ENCODE measurements around the gene NAV2.

The NAV2 gene

GRCh38 chr11:19670030-19670791 lies 42.4 kb upstream of the NAV2 start:
- H3K36me3 ChIP-seq (ENCODE audit: control insufficient read depth in 4 of 4, insufficient read depth in 4 of 4, low read length in 3 of 4) = no peaks in the 10 kb centered on the region
- peaks cover 0 to 17% (median 13%) of the 10 kb centered on the region in 4 experiments for H3K4me1 ChIP-seq (ENCODE audit: control extremely low read depth in 1 of 4, control insufficient read depth in 4 of 4, insufficient read depth in 4 of 4, low read length in 3 of 4)
- ChIA-PET POLR2A (interaction anchor here (0.5 to 0.9 kb wide), 2 partner anchors 15 to 256 kb away, joined by 3 to 4 read pairs; no protein-coding TSS in a partner anchor), CTCF (interaction anchor here (0.6 to 2.0 kb wide), 2 partner anchors 22 to 747 kb away, joined by 3 to 5 read pairs; no protein-coding TSS in a partner anchor)
- 93% methylated on average over 12 of the region's 13 CpGs for WGBS (ENCODE audit: insufficient coverage)
- H3K27me3 ChIP-seq (replicated peaks in 2 of 5; ENCODE audit: control insufficient read depth in 4 of 5, insufficient read depth in 5 of 5, low read length in 4 of 5) = peaks cover 0 to 2% (median 0%) of the 10 kb centered on the region in 5 experiments
- H3K27ac ChIP-seq (ENCODE audit: insufficient read depth in 1 of 2, low read depth in 1 of 2, low read length in 2 of 2, poor library complexity in 1 of 2, severe bottlenecking in 2 of 2) = no peak overlapping the region
- H3K4me3 ChIP-seq (ENCODE audit: control insufficient read depth in 1 of 7, extremely low read depth in 1 of 7, insufficient read depth in 4 of 7, low read depth in 2 of 7, low read length in 6 of 7) = no peak overlapping the region
- H3K9me3 ChIP-seq (ENCODE audit: control extremely low read depth in 1 of 5, control insufficient read depth in 4 of 5, insufficient read depth in 2 of 5, low read depth in 1 of 5, low read length in 4 of 5) = no peaks in the 10 kb centered on the region
- DNase-seq = no peak

- CTCF ChIA-PET = interaction anchor here (1.0 to 1.8 kb wide), 2 partner anchors 10 to 14 kb away, joined by 3 to 6 read pairs; no protein-coding TSS in a partner anchor
- H3K4me3 ChIP-seq (ENCODE audit: control insufficient read depth in 1 of 7, extremely low read depth in 1 of 7, insufficient read depth in 4 of 7, low read depth in 2 of 7, low read length in 6 of 7) = no peak overlapping the region
- H3K4me1 ChIP-seq (ENCODE audit: control extremely low read depth in 1 of 4, control insufficient read depth in 4 of 4, insufficient read depth in 4 of 4, low read length in 3 of 4) = peaks cover 0 to 25% (median 20%) of the 10 kb centered on the region in 4 experiments
- DNase-seq = no peak
- no peaks in the 10 kb centered on the region for H3K9me3 ChIP-seq (ENCODE audit: control extremely low read depth in 1 of 5, control insufficient read depth in 4 of 5, insufficient read depth in 2 of 5, low read depth in 1 of 5, low read length in 4 of 5)
- H3K27me3 ChIP-seq (replicated peaks in 2 of 5; ENCODE audit: control insufficient read depth in 4 of 5, insufficient read depth in 5 of 5, low read length in 4 of 5) = peaks cover 0 to 2% (median 0%) of the 10 kb centered on the region in 5 experiments
- H3K36me3 ChIP-seq (ENCODE audit: control insufficient read depth in 4 of 4, insufficient read depth in 4 of 4, low read length in 3 of 4) = no peaks in the 10 kb centered on the region
- H3K27ac ChIP-seq (ENCODE audit: insufficient read depth in 1 of 2, low read depth in 1 of 2, low read length in 2 of 2, poor library complexity in 1 of 2, severe bottlenecking in 2 of 2) = no peak overlapping the region
- POLR2A ChIA-PET = no interaction called here
- WGBS (ENCODE audit: insufficient coverage) = no CpG with 5 or more reads among the region's 2 CpGs
These were observed 39.9 kb upstream of the NAV2 start for GRCh38 chr11:19672586-19673206.

GRCh38 chr11:19673924-19674729 lies 38.5 kb upstream of the NAV2 start:
- WGBS (ENCODE audit: insufficient coverage) = 96% methylated on average over 13 of the region's 14 CpGs
- POLR2A ChIA-PET = no interaction called here
- CTCF ChIA-PET = interaction anchor here (0.5 to 1.8 kb wide), 2 partner anchors 16 to 61 kb away, joined by 3 to 6 read pairs; no protein-coding TSS in a partner anchor
- Histone ChIP-seq H3K9me3 (ENCODE audit: control extremely low read depth in 1 of 5, control insufficient read depth in 4 of 5, insufficient read depth in 2 of 5, low read depth in 1 of 5, low read length in 4 of 5) (no peaks in the 10 kb centered on the region), H3K27me3 (replicated peaks in 2 of 5; ENCODE audit: control insufficient read depth in 4 of 5, insufficient read depth in 5 of 5, low read length in 4 of 5) (peaks cover 0 to 2% (median 0%) of the 10 kb centered on the region in 5 experiments), H3K36me3 (ENCODE audit: control insufficient read depth in 4 of 4, insufficient read depth in 4 of 4, low read length in 3 of 4) (no peaks in the 10 kb centered on the region), H3K4me1 (ENCODE audit: control extremely low read depth in 1 of 4, control insufficient read depth in 4 of 4, insufficient read depth in 4 of 4, low read length in 3 of 4) (peaks cover 0 to 25% (median 20%) of the 10 kb centered on the region in 4 experiments), H3K4me3 (ENCODE audit: control insufficient read depth in 1 of 7, extremely low read depth in 1 of 7, insufficient read depth in 4 of 7, low read depth in 2 of 7, low read length in 6 of 7) (no peak overlapping the region), H3K27ac (ENCODE audit: insufficient read depth in 1 of 2, low read depth in 1 of 2, low read length in 2 of 2, poor library complexity in 1 of 2, severe bottlenecking in 2 of 2) (no peak overlapping the region)
- DNase-seq = no peak

GRCh38 chr11:19674836-19675235 lies 37.8 kb upstream of the NAV2 start:
- CTCF ChIA-PET = interaction anchor here (0.5 to 1.2 kb wide), 5 partner anchors 10 to 599 kb away, joined by 3 read pairs; no protein-coding TSS in a partner anchor
- DNase-seq = peak; percentile 45 to 87 (median 82)
- 41% methylated on average over 3 of the region's 3 CpGs for WGBS (ENCODE audit: insufficient coverage)

GRCh38 chr11:19675397-19675796 lies 37.2 kb upstream of the NAV2 start:
- DNase-seq = peak in 1 of 3 donors; percentile 3
- CTCF ChIA-PET = interaction anchor here (0.8 to 1.2 kb wide), 4 partner anchors 10 to 599 kb away, joined by 3 read pairs; no protein-coding TSS in a partner anchor

More at GRCh38 chr11:19674836-19675235, 37.8 kb upstream of the NAV2 start:
- Histone ChIP-seq H3K27me3 (replicated peaks in 2 of 5; ENCODE audit: control insufficient read depth in 4 of 5, insufficient read depth in 5 of 5, low read length in 4 of 5) (peaks cover 0 to 2% (median 0%) of the 10 kb centered on the region in 5 experiments), H3K9me3 (ENCODE audit: control extremely low read depth in 1 of 5, control insufficient read depth in 4 of 5, insufficient read depth in 2 of 5, low read depth in 1 of 5, low read length in 4 of 5) (no peaks in the 10 kb centered on the region), H3K27ac (ENCODE audit: insufficient read depth in 1 of 2, low read depth in 1 of 2, low read length in 2 of 2, poor library complexity in 1 of 2, severe bottlenecking in 2 of 2) (no peak overlapping the region), H3K36me3 (ENCODE audit: control insufficient read depth in 4 of 4, insufficient read depth in 4 of 4, low read length in 3 of 4) (no peaks in the 10 kb centered on the region), H3K4me1 (ENCODE audit: control extremely low read depth in 1 of 4, control insufficient read depth in 4 of 4, insufficient read depth in 4 of 4, low read length in 3 of 4) (peaks cover 0 to 25% (median 20%) of the 10 kb centered on the region in 4 experiments), H3K4me3 (ENCODE audit: control insufficient read depth in 1 of 7, extremely low read depth in 1 of 7, insufficient read depth in 4 of 7, low read depth in 2 of 7, low read length in 6 of 7) (no peak overlapping the region)
- POLR2A ChIA-PET = interaction anchor here (0.7 kb wide), 1 partner anchor 18 kb away, joined by 3 read pairs; no protein-coding TSS in a partner anchor

GRCh38 chr11:19676475-19677380 lies 35.9 kb upstream of the NAV2 start:
- Histone ChIP-seq H3K9me3 (ENCODE audit: control extremely low read depth in 1 of 5, control insufficient read depth in 4 of 5, insufficient read depth in 2 of 5, low read depth in 1 of 5, low read length in 4 of 5) (no peaks in the 10 kb centered on the region), H3K27me3 (replicated peaks in 2 of 5; ENCODE audit: control insufficient read depth in 4 of 5, insufficient read depth in 5 of 5, low read length in 4 of 5) (peaks cover 0 to 10% (median 0%) of the 10 kb centered on the region in 5 experiments), H3K36me3 (ENCODE audit: control insufficient read depth in 4 of 4, insufficient read depth in 4 of 4, low read length in 3 of 4) (no peaks in the 10 kb centered on the region), H3K27ac (ENCODE audit: insufficient read depth in 1 of 2, low read depth in 1 of 2, low read length in 2 of 2, poor library complexity in 1 of 2, severe bottlenecking in 2 of 2) (no peak overlapping the region), H3K4me1 (ENCODE audit: control extremely low read depth in 1 of 4, control insufficient read depth in 4 of 4, insufficient read depth in 4 of 4, low read length in 3 of 4) (peaks cover 0 to 24% (median 18%) of the 10 kb centered on the region in 4 experiments), H3K4me3 (ENCODE audit: control insufficient read depth in 1 of 7, extremely low read depth in 1 of 7, insufficient read depth in 4 of 7, low read depth in 2 of 7, low read length in 6 of 7) (no peak overlapping the region)
- POLR2A ChIA-PET = no interaction called here
- WGBS (ENCODE audit: insufficient coverage) = 64% methylated on average over 12 of the region's 15 CpGs
- CTCF ChIA-PET = interaction anchor here (0.9 to 1.5 kb wide), 2 partner anchors 13 to 123 kb away, joined by 3 to 4 read pairs; no protein-coding TSS in a partner anchor
- peak in 2 of 3 donors; percentile 42 to 43 for DNase-seq

More at GRCh38 chr11:19675397-19675796, 37.2 kb upstream of the NAV2 start:
- Histone ChIP-seq H3K36me3 (ENCODE audit: control insufficient read depth in 4 of 4, insufficient read depth in 4 of 4, low read length in 3 of 4) (no peaks in the 10 kb centered on the region), H3K27me3 (replicated peaks in 2 of 5; ENCODE audit: control insufficient read depth in 4 of 5, insufficient read depth in 5 of 5, low read length in 4 of 5) (peaks cover 0 to 2% (median 0%) of the 10 kb centered on the region in 5 experiments), H3K4me1 (ENCODE audit: control extremely low read depth in 1 of 4, control insufficient read depth in 4 of 4, insufficient read depth in 4 of 4, low read length in 3 of 4) (peaks cover 0 to 25% (median 20%) of the 10 kb centered on the region in 4 experiments), H3K4me3 (ENCODE audit: control insufficient read depth in 1 of 7, extremely low read depth in 1 of 7, insufficient read depth in 4 of 7, low read depth in 2 of 7, low read length in 6 of 7) (no peak overlapping the region), H3K27ac (ENCODE audit: insufficient read depth in 1 of 2, low read depth in 1 of 2, low read length in 2 of 2, poor library complexity in 1 of 2, severe bottlenecking in 2 of 2) (no peak overlapping the region), H3K9me3 (ENCODE audit: control extremely low read depth in 1 of 5, control insufficient read depth in 4 of 5, insufficient read depth in 2 of 5, low read depth in 1 of 5, low read length in 4 of 5) (no peaks in the 10 kb centered on the region)
- POLR2A ChIA-PET = interaction anchor here (0.6 to 0.7 kb wide), 2 partner anchors 18 to 59 kb away, joined by 3 read pairs; no protein-coding TSS in a partner anchor
- WGBS (ENCODE audit: insufficient coverage) = 73% methylated on average over 4 of the region's 5 CpGs
